Measurements from ENCODE around the gene HAUS3.
"Not testable (repeated sequence)": the region's sequence is repeated elsewhere in the genome, so short reads cannot be mapped to it uniquely, and the experiment has no call there.

Gene HAUS3

DNA sequence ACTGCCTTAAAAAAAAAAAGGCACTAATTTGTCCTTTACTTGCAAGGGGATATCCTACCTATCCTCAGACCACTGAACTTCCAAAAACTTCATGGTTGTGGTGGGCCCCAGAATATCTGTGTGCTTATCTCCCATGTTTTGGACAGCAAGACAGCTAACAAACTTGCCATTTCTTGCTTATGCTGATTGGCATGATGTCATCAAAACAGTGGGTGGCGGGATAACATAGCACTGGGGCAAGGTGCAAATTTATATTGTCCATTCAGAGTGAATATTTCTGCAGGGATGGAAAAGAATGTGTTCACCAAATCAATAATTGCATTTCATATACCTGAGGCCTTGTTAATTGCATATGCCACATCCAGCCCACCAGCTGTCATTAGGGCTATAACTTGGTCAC is 23.5 kb downstream of the HAUS3 start:
- no peak for DNase-seq

DNA sequence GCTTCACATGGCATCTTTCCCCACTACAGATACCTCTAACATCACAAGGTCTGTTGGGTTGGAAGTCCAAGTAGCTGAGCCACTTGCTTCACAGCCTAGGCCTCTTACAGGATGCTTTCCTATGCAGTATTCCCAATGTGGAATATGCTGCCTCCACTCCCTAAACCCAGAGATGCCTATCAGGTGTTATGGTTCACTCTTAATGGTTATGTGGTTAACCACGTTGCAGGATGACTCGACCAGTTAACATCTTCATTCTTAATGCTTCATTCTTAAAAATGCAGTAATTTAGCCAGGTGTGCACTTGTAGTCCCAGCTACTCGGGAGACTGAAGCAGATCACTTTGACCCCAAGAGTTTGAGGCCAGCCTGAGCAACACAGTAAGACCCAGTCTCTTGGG is 24.2 kb downstream of the HAUS3 start:
- DNase-seq = no peak

DNA sequence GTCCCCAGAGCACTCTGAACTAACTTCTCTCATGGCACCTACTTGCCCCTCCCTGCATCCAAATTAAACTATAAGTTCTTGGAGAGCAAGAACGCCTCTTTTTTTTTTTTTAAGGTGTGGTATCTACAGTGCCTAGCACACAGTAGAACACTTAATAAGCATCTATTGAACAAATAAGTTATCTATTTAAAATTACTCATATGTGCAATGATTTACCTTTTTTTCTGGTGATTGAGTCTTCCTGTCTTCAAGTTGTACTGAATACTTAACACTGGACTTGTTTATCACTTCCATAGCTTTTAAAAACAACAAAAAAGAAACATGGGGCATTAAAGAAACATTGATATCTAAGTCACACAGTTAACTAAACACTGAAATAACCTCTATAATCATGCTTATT is 29.1 kb downstream of the HAUS3 start:
- DNase-seq = no peak

DNA sequence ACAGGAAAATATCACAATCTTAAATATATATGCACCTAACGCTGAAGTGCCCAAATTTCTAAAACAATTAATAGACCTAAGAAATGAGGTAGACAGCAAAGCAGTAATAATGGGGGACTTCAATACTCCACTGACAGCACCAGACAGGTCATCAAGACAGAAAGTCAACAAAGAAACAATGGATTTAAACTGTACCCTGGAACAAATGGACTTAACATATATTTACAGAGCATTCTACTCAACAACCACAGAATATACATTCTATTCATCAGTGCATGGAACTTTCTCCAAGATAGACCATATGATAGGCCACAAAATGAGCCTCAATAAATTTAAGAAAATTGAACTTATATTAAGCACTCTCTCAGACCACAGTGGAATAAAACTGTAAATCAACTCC is 39.1 kb downstream of the HAUS3 start:
- DNase-seq = not testable (repeated sequence)

DNA sequence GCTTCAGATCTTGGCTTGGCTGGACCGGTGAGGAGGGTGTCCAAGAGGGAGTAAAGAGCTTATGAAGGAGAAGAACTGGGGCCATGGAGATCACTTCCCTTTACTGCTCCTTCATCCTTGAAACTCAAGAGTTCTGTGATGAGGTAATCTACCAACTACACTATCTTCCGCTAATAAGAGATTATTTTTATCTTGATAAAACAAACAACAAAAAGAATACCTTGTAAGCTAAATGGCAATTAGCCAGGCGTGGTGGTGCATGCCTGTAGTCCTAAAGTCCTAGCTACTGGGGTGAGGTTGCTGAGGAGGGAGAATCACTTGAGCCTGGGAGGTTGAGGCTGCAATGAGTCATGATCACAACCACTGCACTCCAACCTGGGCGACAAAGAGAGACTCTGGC is 47.4 kb downstream of the HAUS3 start:
- DNase-seq = no peak

DNA sequence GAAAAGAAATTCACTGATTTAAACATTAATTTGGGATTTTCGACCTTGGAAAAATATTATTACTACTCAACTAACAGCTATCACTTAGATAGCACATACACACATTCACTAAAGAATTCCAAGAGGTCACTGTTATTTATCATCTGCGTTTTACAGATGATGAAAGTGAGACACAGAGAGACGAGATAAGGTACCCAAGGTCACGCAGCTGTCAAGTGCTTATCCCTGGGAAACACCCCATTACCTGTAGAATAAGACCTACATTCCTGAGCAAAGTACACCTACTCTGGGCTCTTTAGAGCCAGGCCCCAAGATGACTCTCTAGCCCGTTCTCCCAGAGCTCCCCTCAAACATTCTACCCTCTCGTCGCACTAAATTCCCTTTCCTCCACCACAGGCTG is 48.6 kb downstream of the HAUS3 start:
- DNase-seq = no peak

DNA sequence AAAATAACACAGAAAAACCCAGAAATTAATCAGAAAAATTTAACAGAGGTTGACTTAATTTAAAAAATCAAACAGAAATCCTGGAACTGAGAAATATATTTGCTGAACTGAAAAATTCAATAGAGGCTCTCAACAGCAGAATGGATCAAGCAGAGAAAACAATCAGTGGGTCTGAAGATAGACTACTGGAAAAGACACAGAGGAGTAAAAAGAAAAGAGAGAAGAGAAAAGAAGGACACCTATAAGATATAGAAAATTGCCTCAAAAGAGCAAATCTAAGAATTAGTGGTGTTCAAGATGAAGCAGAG is 55.1 kb downstream of the HAUS3 start:
- DNase-seq = no peak

DNA sequence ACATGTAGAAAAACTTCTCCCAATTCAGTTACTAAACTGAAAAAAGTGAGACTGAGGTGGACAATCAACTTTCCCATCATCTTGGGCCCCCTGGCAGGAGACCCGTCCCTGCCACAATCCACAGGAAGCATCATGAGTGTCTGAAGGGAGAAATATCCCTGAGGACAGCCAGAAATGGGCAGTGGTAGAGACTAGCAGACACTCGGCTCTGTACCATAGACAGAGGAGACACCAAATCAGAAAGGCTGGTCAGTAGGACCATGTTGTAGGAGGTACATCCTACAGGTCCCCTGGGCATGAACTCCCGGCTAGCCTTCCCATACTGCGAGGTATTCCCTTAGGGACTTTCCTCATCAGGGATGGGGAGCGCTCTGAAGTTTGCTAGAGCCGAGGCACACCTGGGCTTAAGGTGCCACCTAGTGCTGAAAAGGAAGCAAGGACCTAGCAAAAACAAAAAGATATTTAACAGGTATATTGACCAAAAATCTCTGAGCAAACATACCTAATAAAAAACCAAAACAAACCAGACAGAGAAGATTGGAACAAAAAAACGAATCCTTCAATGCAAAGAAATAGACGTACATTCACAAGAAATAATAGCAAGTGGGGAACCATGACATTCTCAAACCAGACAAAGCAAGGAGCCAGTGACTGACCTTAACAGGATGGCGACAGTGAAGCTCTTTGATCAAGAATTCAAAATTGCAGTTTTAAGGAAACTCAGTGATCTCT is 55.6 kb downstream of the HAUS3 start:
- DNase-seq = no peak

DNA sequence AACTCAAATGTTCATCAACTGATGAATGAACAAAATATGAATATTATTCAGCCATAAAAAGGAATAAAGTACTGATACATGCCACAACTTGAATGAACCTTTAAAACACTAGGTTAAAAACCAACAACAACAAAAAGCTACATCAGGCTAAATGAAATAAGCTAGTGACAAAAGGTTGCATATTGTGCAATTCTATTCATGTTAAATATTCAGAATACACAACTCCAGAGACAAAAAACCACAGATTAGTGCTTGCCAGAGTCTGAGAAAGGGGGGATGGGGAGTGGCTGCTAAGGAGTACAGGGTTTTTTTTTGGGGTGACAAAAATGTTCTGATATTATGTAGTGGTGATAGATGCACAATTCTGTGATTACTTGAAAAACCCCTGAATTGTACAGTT is 58.5 kb downstream of the HAUS3 start:
- DNase-seq = no peak

DNA sequence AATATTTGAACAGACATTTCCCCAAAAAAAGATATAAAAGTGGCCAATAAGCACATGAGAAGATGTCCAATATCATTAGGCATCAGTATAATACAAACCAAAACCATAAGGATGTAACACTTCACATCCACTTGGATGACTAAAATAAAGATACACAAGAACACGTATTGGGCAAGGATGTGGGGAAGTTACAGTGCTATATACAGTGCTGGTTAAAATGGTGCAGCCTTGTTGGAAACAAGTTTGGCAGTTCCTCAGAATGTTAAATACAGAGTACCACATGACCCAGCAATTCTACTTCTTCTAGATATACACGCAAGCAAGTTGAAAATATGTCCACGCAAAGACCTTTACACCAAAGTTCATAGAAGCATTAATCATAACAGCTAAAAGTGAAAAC is 58.9 kb downstream of the HAUS3 start:
- DNase-seq = no peak

DNA sequence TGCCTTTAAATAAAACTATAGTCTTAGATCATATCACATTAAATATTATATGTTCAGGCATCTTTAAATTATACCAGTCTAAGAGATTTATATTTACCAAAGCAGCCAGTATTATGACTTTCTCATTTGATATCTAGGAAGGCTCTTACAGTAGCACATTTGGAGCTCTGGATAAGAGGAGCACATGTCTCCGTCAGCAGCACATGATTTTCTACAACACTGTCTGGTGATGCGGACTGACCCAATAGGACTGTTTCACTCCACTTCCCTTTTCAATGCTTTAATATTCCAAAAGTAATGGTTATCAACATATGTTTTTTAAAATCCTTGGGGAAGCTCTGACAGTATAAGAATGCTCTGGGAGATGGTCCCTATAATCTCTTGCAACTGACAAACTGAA is 61.5 kb downstream of the HAUS3 start:
- no peak for DNase-seq

DNA sequence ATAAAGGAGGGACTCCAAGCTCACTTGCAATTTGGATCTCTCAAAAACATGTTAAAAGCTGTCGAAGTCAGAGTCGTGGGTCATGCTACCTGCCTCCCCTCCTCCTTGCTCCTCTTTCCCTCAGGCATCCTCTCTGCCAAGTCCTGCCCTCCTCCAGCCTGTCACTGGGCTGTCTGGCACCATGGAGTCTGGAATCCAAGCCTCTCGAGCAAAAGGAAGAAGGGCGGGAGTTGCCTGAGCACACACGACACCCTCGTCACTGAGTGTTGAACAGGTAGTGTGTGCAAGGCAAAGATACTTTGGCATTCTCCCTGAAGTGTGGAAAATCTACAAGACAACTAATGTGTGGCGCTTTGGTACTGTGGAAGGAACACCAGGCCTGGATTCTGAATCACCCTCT is 62.2 kb downstream of the HAUS3 start:
- DNase-seq = no peak

DNA sequence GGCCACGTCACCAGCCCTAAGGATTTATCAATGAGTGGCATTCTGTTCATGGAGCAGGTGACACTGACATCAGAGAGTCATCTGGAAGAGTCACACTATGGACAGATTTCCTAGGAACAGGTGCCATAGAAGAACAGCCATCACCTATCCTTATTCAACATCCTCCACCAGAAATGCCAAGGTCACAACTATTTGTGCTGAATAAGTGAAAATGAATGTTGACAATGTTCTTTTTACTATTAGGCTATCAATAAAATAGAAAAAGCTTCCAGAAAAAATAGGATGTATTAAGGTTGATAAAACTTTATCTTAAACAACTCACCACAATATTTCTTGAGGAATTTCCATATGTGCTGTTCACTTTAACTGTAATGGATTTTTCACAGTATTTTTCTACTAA is 62.9 kb downstream of the HAUS3 start:
- no peak for DNase-seq

All from activated CD4-positive, alpha-beta T cell treated with anti-CD3 and anti-CD28 coated beads for 4 hours (primary cell).